Coronary artery (tissue), 2 donors: Measurements from ENCODE around the gene NDFIP1.
A peak's percentile ranks its signal among the peaks of the same experiment; 100 is the strongest.

Source experiments
- DNase-seq: peaks from one replicate; pipeline ENCODE4 v3.0.0-alpha.2; 2017; ENCODE audit warnings: low spot score
- H3K27ac ChIP-seq, 2 donors: fragments of 200-600 bp; sonication (generic); one replicate each; pipeline ENCODE4 v1.5.1; 2016 to 2019
- H3K4me3 ChIP-seq: fragments of 200-600 bp; sonication (generic); 2 replicates; pipeline ENCODE4 v1.5.1; 2016; ENCODE audit warnings: mild to moderate bottlenecking, moderate library complexity
- CTCF ChIP-seq: fragments of 200-600 bp; sonication (generic); IDR thresholded peaks from one replicate; pipeline ENCODE4 v1.5.1; 2019; ENCODE audit warnings: antibody characterized with exemption

The NDFIP1 gene

DNA sequence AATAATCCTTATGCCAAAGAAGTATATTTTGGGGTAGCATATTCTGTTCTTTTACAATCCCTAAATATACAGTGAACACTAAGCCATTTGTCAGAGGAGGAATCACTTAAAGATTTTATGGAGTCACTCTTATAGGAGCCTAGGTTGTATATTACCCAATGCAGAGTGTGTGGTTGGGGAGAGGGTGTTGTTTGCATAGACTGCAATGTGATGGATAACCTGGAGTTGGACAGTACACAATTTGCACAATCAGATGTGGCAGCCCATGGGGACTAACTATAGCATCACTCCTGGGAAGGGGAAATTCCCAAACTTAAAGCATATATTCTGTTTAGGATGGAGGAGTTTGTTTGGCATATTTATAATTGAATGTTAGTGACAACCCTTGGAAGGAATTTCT, 9.6 kb upstream of the NDFIP1 start:
- no peak for TF ChIP-seq CTCF
- H3K27ac ChIP-seq = no peak overlapping the region
- H3K4me3 ChIP-seq = no peak overlapping the region
- no peak for DNase-seq

GRCh38 chr5:142100307-142100706, 8.3 kb upstream of the NDFIP1 start:
- TF ChIP-seq CTCF = no peak
- no peak for DNase-seq
- H3K27ac ChIP-seq = peak overlapping the region in 1 of 2 donors; percentile 29
- no peak overlapping the region for H3K4me3 ChIP-seq

DNA sequence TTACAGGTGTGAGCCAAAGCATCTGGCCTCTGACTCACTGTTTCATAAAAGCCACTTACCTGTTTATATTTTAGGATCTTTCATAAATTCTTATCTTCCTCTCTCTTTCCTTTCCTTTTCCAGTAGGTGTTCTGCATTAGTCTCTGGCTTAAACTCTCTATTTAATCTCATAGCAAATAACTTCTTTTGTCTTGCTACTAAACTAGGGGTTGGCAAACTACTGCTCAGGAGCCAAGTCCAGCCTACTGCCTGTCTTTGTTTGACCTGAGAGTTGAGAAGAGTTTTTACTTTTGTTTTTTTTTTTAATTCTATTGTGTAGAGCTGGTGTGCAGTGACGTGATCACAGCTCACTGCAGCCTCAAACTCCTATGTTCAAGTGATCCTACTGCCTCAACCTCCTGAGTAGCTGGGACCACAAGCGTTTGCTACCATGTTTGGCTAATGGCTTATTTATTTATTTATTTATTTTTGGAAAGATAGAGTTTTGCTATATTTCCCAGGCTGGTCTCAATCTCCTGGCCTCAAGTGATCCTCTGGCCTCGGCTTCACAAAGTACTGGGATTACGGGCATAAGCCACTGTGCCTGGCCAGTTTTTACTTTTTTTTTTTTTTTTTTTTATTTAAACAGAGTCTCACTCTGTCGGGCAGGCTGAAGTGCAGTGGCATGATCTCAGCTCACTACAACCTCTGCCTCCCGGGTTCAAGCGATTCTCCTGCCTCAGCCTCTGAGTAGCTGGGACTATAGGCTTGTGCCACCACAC, 5.4 kb upstream of the NDFIP1 start:
- DNase-seq = no peak
- Histone ChIP-seq H3K4me3 (no peak overlapping the region), H3K27ac (no peak overlapping the region)
- TF ChIP-seq CTCF = no peak

- no peak for TF ChIP-seq CTCF
- no peak for DNase-seq
- Histone ChIP-seq H3K27ac (no peak overlapping the region), H3K4me3 (no peak overlapping the region)
These were observed 4.1 kb upstream of the NDFIP1 start for GRCh38 chr5:142104491-142104890.

DNA sequence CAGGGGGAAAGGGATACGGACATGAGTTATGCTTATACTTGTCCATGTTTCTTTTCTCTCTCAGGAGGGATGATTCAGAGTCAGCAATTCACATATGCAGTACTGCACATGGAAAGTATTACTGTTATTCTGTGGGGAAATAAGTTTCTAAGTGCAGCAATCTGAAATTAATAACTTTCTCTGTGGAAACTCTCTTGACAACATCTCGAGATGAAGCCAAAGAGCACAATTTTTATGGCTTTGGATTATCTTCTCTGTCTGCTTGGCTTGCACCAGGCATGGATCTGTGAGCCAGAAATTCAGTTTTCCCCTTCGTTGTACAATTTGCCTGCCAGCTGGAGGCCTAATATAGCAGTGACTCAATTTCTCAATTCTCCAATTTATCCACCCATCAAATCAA, 2.5 kb upstream of the NDFIP1 start:
- DNase-seq = no peak
- TF ChIP-seq CTCF = no peak
- no peak overlapping the region for H3K4me3 ChIP-seq
- peak overlapping the region; percentile 70 to 87 for H3K27ac ChIP-seq

- no peak overlapping the region for H3K4me3 ChIP-seq
- TF ChIP-seq CTCF = no peak
- H3K27ac ChIP-seq = peak overlapping the region; percentile 70 to 99
- DNase-seq = no peak
These were observed 1.4 kb upstream of the NDFIP1 start for GRCh38 chr5:142107036-142107735.
